Activated T-cell treated with anti-CD3 and anti-CD28 coated beads for 4 hours (primary cell): ENCODE data around the gene RPL35A.
A peak's percentile ranks its signal among the peaks of the same experiment; 100 is the strongest.
"Not testable (repeated sequence)": the region's sequence is repeated elsewhere in the genome, so short reads cannot be mapped to it uniquely, and the experiment has no call there.

ENCODE experiments used
- DNase-seq: peaks from one replicate; pipeline ENCODE4 v3.0.0-alpha.2; 2020

RPL35A gene

DNA sequence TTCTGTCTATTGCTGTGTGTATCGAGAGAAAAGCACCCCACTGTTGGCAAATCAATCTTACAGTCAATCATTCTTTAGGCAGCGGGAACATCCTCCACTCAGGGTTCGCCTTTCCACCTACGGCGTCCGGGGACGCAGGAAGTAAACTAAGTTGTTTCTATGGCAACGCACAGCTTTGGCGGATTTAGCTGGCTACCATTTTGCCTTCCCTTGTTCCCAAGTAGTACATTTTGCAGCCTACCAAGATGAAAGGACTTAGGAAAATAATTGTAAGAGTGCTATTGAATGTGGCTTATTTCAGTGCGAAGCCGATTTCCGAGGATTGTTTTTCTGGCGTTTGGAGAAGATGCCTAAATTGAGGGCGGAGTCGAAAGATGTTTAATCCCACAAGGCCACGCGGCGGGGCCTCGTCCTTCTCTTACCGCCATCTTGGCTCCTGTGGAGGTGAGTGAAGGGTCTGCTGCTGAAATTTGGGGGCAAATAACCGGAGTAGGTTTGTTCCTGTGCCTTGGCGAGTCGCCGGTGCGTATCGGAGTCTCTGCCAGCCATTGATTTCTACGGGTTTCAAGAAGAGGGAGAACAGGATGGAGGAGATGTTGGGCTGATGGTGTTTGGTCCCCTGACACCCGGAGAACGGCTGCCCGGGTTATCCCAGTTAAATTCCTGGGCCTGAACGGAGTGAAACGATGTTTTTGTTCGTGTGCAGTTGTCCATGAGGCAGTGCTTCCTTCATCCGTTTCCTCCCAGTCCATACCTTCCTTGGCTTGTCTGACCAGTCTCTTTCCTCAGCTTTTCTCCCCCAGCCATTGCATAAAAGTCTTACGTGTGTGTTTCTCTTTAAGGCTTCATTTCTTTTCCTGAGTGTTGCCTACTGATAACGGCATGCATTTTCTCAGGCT lies at the start of gene RPL35A:
TSS of gene RPL35A (plus strand) at position 413 of the 899 bp plus-strand sequence. CDS start 778 bp downstream, outside the sequence.
- DNase-seq: peak; percentile 82

DNA sequence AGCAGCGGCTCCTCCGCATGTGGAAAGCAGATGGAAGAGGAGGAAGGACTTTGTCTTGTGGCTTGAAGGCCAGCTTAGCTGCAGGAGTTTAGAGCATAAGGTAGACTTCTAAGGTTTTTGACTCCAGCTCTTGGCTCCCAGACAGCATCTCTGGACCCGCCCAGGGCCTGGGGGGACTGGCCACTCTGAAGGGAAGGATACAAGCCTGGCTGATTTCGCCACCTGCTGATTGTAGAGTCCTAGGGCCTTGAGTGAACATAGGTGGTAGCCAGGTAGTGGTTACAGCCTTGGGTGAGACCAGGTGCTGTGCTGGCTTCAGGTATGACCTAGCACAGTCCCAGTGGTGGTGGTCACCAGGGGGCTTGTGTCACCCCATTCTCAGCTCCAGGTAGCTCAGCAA lies 48.4 kb upstream of the RPL35A start:
- no peak for DNase-seq

DNA sequence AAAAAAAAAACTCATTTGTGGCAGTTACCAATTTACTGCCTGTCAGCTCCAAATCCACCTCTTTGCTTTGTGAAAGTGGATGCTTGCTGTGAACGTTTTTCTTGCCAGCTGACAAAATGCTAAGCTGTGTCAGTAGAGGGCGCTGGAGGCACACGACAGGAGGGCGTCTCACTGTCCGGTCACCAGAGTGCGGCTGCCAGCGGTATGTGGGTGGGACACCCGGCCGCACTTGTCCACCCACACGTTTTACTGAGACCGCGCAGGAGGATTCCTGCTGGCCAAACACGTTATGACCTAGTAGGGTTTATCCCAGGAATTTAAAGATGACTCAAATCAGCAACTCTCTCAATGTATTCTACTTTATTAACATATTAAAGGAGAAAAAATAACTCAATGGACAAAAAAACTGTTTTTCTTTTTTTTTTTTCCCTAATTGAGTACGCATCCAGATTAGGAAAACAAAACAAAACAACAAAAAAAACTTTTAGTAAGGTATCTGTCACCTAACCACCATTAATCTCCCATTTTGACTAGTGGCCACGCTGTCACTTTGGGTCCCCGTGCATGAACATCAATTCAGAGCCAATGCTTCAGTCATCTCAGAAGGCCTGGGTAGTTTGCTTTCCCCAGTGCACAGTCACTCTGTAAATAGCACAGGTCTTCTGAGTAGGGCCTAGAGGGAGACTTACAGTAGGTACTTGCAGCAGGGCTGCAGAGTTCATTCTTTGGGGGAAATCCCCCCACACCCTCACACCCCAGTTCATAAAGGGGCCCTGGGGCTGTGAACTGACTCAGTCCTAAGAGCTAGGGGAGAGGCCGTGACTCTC lies 43.8 kb upstream of the RPL35A start:
- DNase-seq: peak; percentile 64

DNA sequence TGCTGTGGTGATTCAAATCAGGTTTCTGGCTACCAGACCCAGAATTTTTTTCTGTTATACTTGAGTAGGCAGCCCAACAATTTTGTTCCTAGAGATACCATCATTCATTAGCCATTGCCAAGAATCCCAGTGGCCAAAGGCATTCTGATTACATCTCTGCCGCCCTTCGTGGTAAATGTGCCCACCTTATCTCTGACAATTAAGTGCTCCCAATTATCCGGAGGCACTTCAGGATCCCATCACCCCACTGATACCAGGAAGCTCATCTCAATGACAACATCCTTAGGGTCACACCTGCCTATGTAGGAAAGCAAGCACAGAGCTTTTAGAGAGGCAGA lies 43.2 kb upstream of the RPL35A start:
- DNase-seq: no peak

DNA sequence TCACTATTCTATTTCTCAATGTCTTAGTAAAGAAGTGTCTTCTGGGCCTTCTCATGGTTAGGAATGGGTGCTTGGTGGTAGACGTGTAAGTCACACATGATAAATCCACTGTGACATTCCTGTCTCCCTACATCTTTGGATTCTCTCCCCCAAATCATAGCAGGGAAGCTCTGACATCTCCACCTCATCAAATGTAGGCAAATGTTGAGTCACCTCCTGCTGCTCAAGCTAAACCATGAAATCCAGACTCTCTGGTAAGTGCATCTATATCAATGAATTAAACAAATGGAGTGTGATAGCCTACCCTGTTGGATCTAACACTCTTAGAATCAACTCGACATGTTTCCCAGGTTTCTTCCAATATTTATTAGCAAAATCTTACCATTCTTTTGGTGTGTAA lies 42.8 kb upstream of the RPL35A start:
- DNase-seq: no peak

DNA sequence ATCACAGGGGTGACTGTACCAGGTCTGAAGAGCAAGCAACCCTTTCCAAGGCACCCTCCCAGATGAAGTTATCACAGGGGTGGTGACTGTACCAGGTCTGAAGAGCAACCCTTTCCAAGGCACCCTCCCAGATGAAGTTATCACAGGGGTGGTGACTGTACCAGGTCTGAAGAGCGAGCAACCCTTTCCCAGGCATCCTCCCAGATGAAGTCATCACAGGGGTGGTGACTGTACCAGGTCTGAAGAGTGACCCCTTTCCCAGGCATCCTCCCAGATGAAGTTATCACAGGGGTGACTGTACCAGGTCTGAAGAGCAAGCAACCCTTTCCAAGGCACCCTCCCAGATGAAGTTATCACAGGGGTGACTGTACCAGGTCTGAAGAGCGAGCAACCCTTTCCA lies 41.4 kb upstream of the RPL35A start:
- not testable (repeated sequence) for DNase-seq

DNA sequence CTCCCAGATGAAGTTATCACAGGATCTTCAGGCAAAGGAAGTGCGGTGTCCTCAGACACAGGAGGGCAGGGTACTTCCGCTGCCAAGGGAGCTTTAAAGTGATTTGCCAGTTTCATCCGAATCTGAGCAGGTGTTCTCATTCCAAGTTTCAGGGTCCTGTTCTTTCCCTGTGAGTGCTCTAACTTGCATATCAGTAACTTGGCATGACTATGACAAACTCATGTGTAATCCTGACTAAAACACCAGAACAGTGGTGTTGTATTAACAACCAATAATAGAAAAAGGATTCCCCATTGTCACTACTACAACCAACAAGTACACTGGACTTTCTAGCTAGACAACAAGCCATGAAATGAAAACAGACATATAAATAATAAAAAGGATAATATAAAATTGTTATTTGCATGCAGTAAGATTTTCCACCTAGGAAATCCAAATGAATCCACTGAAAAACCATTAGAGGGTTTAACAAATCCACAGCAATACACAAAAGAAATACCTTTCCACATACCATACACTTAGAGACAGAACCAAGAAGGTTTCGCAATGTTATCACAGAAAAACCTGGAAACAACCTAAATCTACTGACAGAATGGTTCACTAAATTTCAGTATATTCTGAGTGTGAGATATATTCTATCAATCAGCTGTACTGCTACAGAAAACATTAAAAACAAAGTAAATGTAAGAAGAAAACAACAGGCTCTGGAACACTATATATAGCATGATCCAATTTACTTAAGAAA lies 40.9 kb upstream of the RPL35A start:
- DNase-seq: no peak

DNA sequence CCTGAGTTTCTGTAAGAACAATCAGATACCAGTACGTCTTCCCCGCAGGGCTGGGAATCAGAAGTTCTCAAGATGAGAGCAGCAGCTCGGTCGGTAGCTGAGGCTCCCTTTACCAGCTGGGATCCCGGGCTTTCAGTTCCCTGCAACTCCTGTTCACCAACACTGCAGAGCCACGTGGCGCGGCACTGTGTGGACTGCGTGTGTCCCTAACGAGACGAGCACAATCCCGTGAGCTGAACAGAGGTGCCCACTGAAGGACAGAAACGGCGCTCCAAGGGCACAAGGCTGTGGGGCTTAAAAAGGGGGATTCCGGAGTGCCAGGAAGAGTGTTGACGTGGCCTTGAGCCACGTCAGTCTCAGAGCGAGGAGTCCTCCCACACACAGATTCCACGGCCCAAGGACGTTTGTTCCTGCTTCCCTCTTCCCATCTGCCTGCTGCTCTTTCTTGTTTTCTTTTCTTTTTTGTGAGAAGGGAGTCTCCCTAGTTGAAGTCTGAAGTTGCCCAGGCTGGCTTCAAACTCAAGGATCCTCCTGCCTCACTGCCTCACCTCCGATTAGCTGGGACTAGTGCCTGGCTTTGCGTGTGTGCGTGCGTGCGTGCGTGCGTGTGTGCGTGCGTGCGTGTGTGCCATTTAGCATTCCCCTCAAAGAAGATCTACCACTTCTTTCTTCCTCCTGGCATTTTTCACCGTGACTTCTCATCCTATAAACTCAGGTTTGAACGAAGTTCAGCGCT lies 37.1 kb upstream of the RPL35A start:
- no peak for DNase-seq

DNA sequence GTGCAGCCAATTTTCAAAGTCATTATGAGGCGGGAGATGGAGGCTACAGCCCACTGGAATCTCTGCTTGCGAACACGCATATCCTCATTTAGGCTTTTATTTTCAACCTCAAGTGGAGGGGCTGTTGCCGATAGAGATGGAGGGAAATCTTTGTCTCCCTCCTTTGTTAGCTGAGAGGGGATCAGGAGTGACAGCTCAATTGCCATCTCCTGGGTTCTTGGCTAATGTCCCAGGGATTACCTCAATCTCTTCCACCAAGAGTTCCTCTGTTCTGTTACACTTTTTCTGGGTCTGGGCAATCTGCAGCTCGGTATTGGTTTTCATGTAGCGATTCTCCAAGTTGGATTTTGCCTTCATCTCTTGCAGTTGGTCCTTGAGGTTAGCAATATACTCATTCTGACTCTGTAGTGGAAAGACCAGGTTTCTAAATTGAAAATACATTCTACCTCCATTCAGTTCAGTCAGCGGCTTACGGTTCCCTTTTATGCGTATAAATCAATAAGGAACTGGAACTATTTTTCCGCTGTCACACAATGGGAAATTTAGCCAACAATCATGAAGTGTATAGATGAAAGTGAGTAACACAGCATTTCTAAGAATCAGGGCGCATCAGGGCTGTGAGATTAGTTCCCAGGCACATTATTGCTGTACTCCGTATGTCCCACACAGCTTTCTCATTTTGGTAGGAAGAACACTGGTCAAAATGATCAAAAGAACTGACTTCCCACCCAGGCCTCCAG lies 36.2 kb upstream of the RPL35A start:
- no peak for DNase-seq

DNA sequence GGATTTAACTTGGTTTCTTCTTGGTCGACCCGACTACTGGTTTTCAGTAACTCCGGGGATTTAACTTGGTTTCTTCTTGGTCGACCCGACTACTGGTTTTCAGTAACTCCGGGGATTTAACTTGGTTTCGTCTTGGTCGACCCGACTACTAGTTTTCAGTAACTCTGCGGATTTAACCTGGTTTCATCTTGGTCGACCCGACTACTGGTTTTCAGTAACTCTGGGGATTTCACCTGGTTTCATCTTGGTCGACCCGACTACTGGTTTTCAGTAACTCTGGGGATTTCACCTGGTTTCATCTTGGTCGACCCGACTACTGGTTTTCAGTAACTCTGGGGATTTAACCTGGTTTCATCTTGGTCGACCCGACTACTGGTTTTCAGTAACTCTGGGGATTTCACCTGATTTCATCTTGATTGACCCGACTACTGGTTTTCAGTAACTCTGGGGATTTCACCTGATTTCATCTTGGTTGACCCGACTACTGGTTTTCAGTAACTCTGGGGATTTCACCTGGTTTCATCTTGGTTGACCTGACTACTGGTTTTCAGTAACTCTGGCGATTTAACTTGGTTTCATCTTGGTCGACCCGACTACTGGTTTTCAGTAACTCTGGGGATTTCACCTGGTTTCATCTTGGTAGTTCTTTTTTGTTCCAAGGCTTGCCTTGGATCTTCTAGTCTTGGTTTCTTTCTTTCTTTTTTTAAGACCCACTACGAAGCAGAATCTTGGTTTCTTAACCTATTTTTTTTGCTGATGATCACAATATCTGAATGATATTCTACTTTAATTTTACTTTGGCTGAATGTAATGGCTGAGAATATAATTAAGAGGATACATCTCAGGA lies 28.3 kb upstream of the RPL35A start:
- DNase-seq: not testable (repeated sequence)

DNA sequence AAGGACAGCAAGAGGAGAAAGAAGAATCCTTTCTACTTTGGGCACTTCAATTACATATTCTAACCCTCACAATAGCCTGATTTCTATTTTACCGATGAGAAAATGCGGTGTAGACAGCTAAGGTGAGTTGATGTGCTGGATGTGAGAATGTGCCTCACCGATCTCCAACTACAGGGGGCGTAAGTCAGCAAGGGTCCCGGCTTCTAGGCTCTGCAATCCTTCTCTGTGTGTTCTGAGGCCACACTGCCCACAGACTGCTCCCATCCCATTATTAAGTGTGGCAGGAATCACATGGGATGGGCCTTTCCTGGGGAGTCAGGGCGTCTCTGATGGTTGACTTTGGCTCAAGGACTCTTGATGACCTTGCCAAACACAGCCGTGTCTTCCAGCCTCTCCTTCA lies 23.6 kb upstream of the RPL35A start:
- DNase-seq: no peak

DNA sequence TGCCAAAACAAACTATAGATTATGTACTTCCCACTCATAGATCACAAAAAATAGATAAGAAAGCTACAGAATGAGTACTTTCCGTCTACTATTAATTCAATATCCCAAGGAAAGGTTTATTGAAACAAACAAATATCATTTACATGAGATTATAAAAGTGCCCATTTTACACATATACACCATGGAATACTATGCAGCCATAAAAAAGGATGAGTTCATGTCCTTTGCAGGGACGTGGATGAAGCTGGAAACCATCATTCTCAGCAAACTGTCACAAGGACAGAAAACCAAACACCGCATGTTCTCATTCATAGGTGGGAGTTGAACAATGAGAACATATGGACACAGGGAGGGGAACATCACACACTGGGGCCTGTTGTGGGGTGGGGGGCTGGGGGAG lies 22.4 kb upstream of the RPL35A start:
- DNase-seq: not testable (repeated sequence)

DNA sequence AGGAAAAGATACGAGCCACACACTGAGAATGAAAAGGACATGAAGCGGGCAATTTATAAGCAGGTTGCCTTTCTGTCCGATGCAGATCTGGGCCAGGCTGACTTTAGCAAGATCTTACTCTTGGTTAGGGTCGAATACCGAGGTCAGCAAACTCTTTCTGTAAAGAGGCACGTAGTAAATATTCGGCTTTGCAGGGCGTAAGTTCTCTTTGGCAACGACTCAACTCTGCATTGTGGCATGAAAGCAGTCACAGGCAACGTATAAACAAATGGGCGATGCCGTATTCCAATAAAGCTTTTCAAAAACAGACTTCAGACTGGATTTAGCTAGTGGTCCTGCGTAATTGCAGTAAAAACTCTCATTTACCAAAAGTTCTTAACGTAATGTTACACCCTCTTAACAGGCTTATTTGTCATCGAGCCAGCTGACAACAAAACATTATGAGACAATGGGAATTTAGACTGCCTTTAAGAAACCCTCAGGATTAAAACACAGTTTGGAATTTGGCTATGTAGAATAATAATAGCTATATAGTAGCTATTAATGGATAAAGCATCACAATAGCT lies 13.1 kb upstream of the RPL35A start:
- no peak for DNase-seq

DNA sequence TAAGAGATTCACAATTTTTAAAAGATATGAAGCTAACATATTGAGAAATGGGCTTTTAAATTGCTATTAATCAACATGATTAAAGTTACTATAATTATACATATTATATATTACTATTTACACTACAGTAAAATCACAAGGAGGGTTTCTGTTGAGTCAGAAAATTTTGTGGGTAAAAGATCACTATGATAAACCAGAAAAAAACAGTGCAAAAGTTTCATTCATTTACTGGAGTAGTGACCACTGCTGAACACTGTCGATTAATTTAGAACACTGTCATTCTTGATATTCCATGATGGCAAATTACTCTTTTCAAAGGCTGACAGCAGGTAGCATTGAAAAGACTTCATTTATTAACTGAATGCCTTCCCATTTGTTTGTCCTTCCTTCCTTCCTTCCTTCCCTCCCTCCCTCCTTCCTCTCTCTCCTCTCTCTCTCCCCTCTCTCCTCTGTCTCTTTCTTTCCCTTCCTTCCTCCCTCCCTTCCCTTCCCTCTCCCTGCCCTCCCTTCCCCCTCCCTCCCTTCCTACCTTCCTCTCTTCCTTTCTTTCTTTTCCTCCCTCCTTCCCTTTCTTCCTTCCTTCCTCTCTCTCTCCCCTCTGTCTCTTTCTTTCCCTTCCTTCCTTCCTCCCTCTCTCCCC lies 9.1 kb upstream of the RPL35A start:
- no peak for DNase-seq

DNA sequence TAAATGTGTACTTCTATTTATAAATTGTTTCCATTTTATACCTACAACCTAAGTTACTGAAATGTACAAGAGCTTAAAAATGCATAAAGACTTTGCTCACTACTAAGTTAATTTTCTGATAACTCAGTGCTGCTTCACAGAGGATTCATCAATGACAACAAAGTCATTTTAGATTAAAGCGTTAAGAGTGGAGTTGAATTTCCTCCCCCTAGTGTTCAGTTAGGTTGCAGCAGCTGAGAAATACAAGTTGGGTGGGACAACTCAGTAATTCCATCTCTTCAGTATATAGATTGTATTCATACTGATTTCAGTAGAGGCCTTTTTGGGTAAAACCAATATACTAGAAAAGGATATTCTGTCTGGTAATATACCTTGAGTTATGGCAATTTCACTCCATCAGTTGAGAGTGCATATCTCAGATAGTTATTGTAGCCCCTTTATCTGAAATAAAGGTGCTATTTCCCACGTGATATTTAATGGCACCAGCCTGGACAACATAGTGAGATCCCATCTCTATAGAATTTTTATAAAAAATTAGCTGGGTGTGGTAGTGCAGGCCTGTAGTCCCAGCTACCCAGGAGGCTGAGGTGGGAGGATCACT lies 6.9 kb upstream of the RPL35A start:
- no peak for DNase-seq

DNA sequence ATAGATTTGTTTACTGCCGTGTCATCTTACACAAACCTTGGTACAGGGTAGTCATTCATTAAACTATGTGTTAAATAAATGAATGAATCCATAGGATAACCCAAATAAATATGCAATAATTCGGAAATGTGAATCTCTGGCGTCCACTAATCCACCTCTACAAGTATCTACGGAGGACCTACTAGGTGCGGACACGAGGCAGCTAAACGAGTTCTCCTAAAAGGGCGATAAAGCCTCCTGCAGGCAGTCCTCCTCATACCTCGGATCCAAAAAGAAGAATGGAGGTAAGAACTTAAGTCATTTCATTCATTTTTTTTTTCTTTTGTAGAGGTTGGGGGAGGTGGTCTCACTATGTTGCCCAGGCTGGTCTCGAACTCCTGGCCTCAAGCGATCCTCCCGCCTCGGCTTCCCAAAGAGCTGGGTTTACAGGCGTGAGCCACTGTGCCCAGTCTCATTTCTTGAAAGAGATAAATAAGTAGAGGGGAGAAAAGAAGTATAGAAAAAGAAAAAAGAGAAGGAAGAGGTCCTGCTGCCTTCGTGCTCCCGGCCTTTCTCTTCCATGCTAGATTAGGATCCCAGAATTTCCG lies 706 bp upstream of the RPL35A start:
- DNase-seq: no peak

DNA sequence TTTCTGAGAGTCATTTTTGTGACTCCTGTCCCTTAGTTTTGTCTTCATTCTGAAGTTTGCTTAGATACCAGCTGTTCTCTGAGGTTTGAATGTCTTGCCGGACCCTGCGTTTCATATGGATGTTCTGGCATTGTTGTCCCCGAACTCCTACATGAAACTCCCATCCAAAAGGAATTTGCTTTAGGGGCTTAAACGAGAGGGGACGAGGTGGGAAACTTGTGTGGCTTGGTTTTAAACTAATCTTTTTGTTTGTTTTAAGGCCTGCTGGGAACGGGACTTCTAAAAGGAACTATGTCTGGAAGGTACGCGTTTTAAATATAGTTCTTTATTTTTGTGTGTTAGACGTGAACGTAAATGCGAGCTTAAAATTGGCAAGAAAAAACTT lies 679 bp downstream of the RPL35A start:
- DNase-seq: no peak

DNA sequence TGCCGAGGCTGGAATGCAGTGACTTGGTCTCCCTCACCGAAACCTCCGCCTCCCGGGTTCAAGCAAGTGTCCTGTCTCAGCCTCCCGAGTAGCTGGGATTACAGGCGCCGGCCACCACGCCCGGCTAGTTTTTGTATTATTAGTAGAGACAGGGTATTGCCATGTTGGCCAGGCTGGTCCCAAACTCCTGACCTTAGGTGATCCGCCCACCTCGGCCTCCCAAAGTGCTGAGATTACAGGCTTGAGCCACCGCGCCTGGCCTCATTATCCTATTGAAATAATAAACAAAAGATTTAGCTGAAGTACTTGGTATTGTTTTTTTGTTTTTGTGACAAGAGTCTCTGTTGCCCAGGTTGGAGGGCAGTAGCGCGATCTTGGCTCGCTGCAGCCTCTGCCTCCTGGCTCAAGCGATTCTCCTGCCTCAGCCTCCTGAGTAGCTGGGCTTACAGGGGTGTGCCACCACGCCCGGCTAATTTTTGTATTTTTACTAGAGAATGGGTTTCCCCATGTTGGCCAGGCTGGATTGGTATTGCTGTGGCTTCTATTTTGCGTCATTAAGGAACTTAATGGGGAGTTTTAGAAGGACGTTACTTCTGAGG lies 1.5 kb downstream of the RPL35A start:
- no peak for DNase-seq

DNA sequence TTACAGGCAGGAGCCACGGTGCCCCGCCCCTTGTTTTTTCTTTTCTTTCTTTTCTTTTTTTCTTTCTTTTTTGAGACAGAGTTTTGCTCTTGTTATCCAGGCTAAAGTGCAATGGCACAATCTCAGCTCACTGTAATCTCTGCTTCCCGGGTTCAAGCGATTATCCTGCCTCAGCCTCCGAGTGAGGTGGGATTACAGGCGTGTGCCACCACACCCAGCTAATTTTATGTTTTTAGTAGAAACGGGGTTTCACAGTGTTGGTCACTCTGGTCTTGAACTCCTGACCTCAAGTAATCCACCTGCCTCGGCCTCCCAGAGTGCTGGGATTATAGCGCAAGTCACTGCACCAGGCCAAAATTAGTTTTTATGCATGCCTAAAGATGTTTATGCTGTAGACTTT lies 2.5 kb downstream of the RPL35A start:
- DNase-seq: no peak
